Upper lobe of left lung (tissue), 6 donors: ENCODE measurements around the gene DDR2. TPM values are rescaled to one million over a fixed set of nuclear protein-coding genes. Genes with fewer than 3 reads are reported as not detected.

Experiments
- ATAC-seq, 2 donors: fragments of 200-7000 bp; cut with Tn5 transposase; one replicate each; pipeline ENCODE4 v1.9.1; 2022; ENCODE audit warnings: mild to moderate bottlenecking in 2 of 2, moderate library complexity in 2 of 2; ENCODE audit not compliant: low FRiP score in 2 of 2
- DNase-seq, 2 donors: peaks; one replicate each; pipeline ENCODE4 v3.0.0-alpha.2; 2019 to 2020
- H3K27ac ChIP-seq, 4 donors: fragments of 200-600 bp; sonication (generic); one replicate each; pipeline ENCODE4 v1.5.1; 2016 to 2019
- H3K27me3 ChIP-seq, 4 donors: fragments of 200-600 bp; sonication (generic); one replicate each; pipeline ENCODE4 v1.5.1; 2017 to 2019
- H3K36me3 ChIP-seq, 4 donors: fragments of 200-600 bp; sonication (generic); one replicate each; pipeline ENCODE4 v1.5.1; 2016 to 2019
- H3K4me1 ChIP-seq, 4 donors: fragments of 200-600 bp; sonication (generic); one replicate each; pipeline ENCODE4 v1.5.1; 2018 to 2019
- H3K4me3 ChIP-seq, 4 donors: fragments of 200-600 bp; sonication (generic); one replicate each; pipeline ENCODE4 v1.5.1; 2017 to 2019; ENCODE audit warnings: mild to moderate bottlenecking in 2 of 4, moderate library complexity in 1 of 4
- H3K9me3 ChIP-seq, 4 donors: fragments of 200-600 bp; sonication (generic); one replicate each; pipeline ENCODE4 v1.5.1; 2018 to 2019
- CTCF ChIP-seq, 6 experiments: fragments of 450-650 bp in 4 of 6; fragments of 200-600 bp in 2 of 6; sonication (generic) in 2 of 6; IDR thresholded peaks; one replicate each; pipeline ENCODE4 v1.5.1; 2016 to 2019; ENCODE audit warnings: antibody characterized with exemption in 6 of 6
- EP300 ChIP-seq, 4 donors: sonication (generic); formaldehyde crosslinking; IDR thresholded peaks; one replicate each; pipeline ENCODE4 v1.5.1; 2017; ENCODE audit warnings: antibody characterized with exemption in 4 of 4, control low read depth in 2 of 4
- POLR2A ChIP-seq, 4 donors: fragments of 450-650 bp; IDR thresholded peaks; one replicate each; pipeline ENCODE4 v1.5.1; 2016 to 2017; ENCODE audit warnings: antibody characterized with exemption in 4 of 4, mild to moderate bottlenecking in 2 of 4
- POLR2AphosphoS5 ChIP-seq, 2 donors: sonication (generic); formaldehyde crosslinking; IDR thresholded peaks; one replicate each; pipeline ENCODE4 v1.5.1; 2017; ENCODE audit warnings: antibody characterized with exemption in 2 of 2
- WGBS, 2 donors: methylation state at CpG; one replicate each; pipeline ENCODE4 v1.1.5; 2017 to 2018; 5-methylcytosine and 5-hydroxymethylcytosine counted together
- small RNA-seq, 4 donors: library from RNA; depleted of rRNA; stranded (forward); fragments of <200 nt; gene quantifications; one replicate each; pipeline ENCODE3, GENCODE V24; 2016
- total RNA-seq, 6 donors: library from RNA; depleted of rRNA in 4 of 6; stranded (reverse); fragments of >200 nt in 4 of 6; gene quantifications; one replicate each; pipeline versions ENCODE4 v1.1.0 to v1.2.1, GENCODE V29; 2016 to 2021
- donor health status: DM: no; HTN: no; CAD: no; lungs with moderate emphysema.
- donor health status: DM: no; HTN: yes; CAD: no; lungs with severe emphysema.

Gene DDR2
- total RNA-seq, 6 donors from 2014 or later: 10.5 to 53.3 (median 23.0) TPM

- WGBS, 2 donors: 80 to 85% methylated on average over 3 of the region's 3 CpGs
- no peak overlapping the region for H3K27ac ChIP-seq
- no peak for ATAC-seq
- TF ChIP-seq EP300 (IDR thresholded peaks at IDR 0.05) (no peak), POLR2A (IDR thresholded peaks at IDR 0.05) (no peak), CTCF (IDR thresholded peaks at IDR 0.05) (no peak), POLR2AphosphoS5 (IDR thresholded peaks at IDR 0.05) (no peak)
- H3K36me3 ChIP-seq: no peaks in the 10 kb centered on the region
- H3K9me3 ChIP-seq: no peaks in the 10 kb centered on the region
- H3K4me3 ChIP-seq: no peak overlapping the region
- H3K27me3 ChIP-seq: peaks cover 0 to 9% (median 3%) of the 10 kb centered on the region in 4 donors
- peaks cover 0 to 10% (median 8%) of the 10 kb centered on the region in 4 donors for H3K4me1 ChIP-seq
- DNase-seq: no peak
Measured at GRCh38 chr1:162823231-162823630, 191.0 kb downstream of the DDR2 start.

GRCh38 chr1:162823771-162824525, 191.7 kb downstream of the DDR2 start:
- Histone ChIP-seq H3K4me1 (peaks cover 0 to 10% (median 8%) of the 10 kb centered on the region in 4 donors), H3K9me3 (no peaks in the 10 kb centered on the region), H3K36me3 (no peaks in the 10 kb centered on the region), H3K4me3 (no peak overlapping the region), H3K27ac (no peak overlapping the region), H3K27me3 (peaks cover 0 to 9% (median 3%) of the 10 kb centered on the region in 4 donors)
- ATAC-seq (no peak), DNase-seq (no peak)
- WGBS, 2 donors: 60 to 63% methylated on average over 2 of the region's 2 CpGs
- TF ChIP-seq POLR2A (IDR thresholded peaks at IDR 0.05): no peak
- no peak for TF ChIP-seq POLR2AphosphoS5 (IDR thresholded peaks at IDR 0.05)
- no peak for TF ChIP-seq CTCF (IDR thresholded peaks at IDR 0.05)
- no peak for TF ChIP-seq EP300 (IDR thresholded peaks at IDR 0.05)

- Histone ChIP-seq H3K27ac (no peak overlapping the region), H3K4me3 (no peak overlapping the region), H3K27me3 (no peaks in the 10 kb centered on the region), H3K4me1 (no peaks in the 10 kb centered on the region), H3K36me3 (no peaks in the 10 kb centered on the region), H3K9me3 (no peaks in the 10 kb centered on the region)
- DNase-seq (no peak), ATAC-seq (no peak)
- 93 to 100% methylated on average over 1 of the region's 1 CpG for WGBS, 2 donors
- TF ChIP-seq EP300 (IDR thresholded peaks at IDR 0.05): no peak
- TF ChIP-seq POLR2AphosphoS5 (IDR thresholded peaks at IDR 0.05): no peak
- TF ChIP-seq POLR2A (IDR thresholded peaks at IDR 0.05): no peak
Measured at GRCh38 chr1:162829268-162829667, 197.0 kb downstream of the DDR2 start.

- TF ChIP-seq POLR2AphosphoS5 (IDR thresholded peaks at IDR 0.05) (no peak), POLR2A (IDR thresholded peaks at IDR 0.05) (no peak), EP300 (IDR thresholded peaks at IDR 0.05) (no peak), CTCF (IDR thresholded peaks at IDR 0.05) (no peak)
- no peaks in the 10 kb centered on the region for H3K27me3 ChIP-seq
- H3K9me3 ChIP-seq: no peaks in the 10 kb centered on the region
- H3K4me1 ChIP-seq: no peaks in the 10 kb centered on the region
- H3K27ac ChIP-seq: no peak overlapping the region
- 81 to 94% methylated on average over 2 to 3 of the region's 3 CpGs for WGBS, 2 donors
- DNase-seq: no peak
- H3K4me3 ChIP-seq: no peak overlapping the region
- ATAC-seq: no peak
- no peaks in the 10 kb centered on the region for H3K36me3 ChIP-seq
Measured at GRCh38 chr1:162832470-162832869, 200.2 kb downstream of the DDR2 start.

- Histone ChIP-seq H3K4me1 (no peaks in the 10 kb centered on the region), H3K27me3 (no peaks in the 10 kb centered on the region), H3K36me3 (no peaks in the 10 kb centered on the region), H3K27ac (no peak overlapping the region), H3K9me3 (peaks cover 7 to 15% (median 11%) of the 10 kb centered on the region in 4 donors), H3K4me3 (no peak overlapping the region)
- no peak for DNase-seq
- TF ChIP-seq POLR2AphosphoS5 (IDR thresholded peaks at IDR 0.05) (no peak), EP300 (IDR thresholded peaks at IDR 0.05) (no peak), POLR2A (IDR thresholded peaks at IDR 0.05) (no peak)
- WGBS, 2 donors: 41 to 50% methylated on average over 3 of the region's 3 CpGs
- ATAC-seq: no peak
Measured at GRCh38 chr1:162835157-162835899, 203.1 kb downstream of the DDR2 start.

Small RNA genes within 50 kb of the gene (small RNA-seq; reads per million reads assigned to genes)
- 0 reads per million in 4 donors for gene RN7SL861P

Other genes with a start within 250 kb of the DDR2 start
- 1 to 10 TPM in 4 of 6 donors, under 1 TPM in 1, not detected in 1; 0.61 to 3.4 (median 1.1) TPM for gene SH2D1B, start 220.3 kb upstream of the DDR2 start, total RNA-seq
- 10 to 100 TPM; 19.3 to 68.2 (median 45.6) TPM for gene UHMK1, start 134.6 kb upstream of the DDR2 start, total RNA-seq
- gene UAP1, start 70.7 kb upstream of the DDR2 start, total RNA-seq: 10 to 100 TPM; 12.6 to 69.0 (median 35.2) TPM
- gene HSD17B7, start 158.2 kb downstream of the DDR2 start, total RNA-seq: 10 to 100 TPM; 23.0 to 53.6 (median 33.7) TPM
- gene CCDC190, start 228.7 kb downstream of the DDR2 start, total RNA-seq: 10 to 100 TPM in 1 of 6 donors, 1 to 10 TPM in 2, under 1 TPM in 2, not detected in 1; 0.76 to 48.0 (median 1.5) TPM